Peyer's patch (tissue), 4 donors: ENCODE results near the gene SRP72.

Experiments used
- POLR2A ChIP-seq, 2 donors: fragments of 450-650 bp; IDR thresholded peaks; one replicate each; pipeline ENCODE4 v1.5.1; 2017; ENCODE audit warnings: antibody characterized with exemption in 2 of 2, mild to moderate bottlenecking in 2 of 2, moderate library complexity in 2 of 2
- TF ChIP-seq, protein P1 (sequence below), 6 experiments: fragments of 450-650 bp in 4 of 6; fragments of 200-600 bp in 2 of 6; sonication (generic) in 1 of 6; IDR thresholded peaks; one replicate each; pipeline ENCODE4 v1.5.1; 2017 to 2019; ENCODE audit warnings: antibody characterized with exemption in 6 of 6, mild to moderate bottlenecking in 3 of 6, moderate library complexity in 1 of 6

DNA sequence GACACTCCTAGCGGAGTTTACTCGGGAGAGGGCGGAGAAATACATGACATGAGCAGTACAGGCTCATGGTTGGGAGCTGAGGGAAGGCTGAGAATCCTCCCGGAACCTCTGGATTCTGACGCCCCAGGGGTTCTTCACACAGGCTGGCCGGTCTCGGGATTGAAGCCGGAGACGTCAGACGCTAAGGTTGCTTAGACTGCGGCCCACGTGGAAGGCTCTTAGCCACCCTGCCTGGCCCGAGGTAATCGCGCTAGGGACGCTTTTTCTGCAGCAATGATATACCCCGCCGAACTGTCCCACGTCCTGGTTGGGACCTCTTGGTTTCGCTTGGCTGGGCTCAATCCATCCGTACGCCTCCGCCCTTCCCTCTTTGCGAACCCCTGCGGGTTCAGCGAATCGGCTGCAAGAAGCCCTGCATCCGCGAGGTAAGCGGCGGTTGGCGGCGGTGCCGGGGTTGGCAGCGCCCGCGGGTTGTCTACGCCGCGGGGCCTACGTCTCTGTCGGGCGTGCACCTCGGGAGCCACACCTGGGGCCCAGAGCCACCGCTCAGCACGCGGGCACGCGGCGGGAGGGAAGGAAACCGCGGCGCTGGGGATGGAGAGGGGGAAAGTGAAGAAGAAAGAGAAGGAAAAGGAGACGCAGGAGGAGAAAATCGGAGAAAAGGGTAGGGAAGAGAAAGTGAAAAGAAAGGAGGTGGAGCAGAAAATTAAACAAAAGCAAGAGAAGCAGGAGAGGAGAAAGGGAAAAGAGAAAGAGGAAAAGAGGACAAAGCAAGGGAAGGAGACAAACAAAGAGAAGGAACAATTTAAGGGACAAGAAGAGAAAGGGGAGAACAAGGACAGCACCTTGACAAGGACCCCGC is 38.1 kb downstream of the SRP72 start, which contains the start of gene ARL9:
- no peak for TF ChIP-seq POLR2A (IDR thresholded peaks at IDR 0.05)
- TF ChIP-seq, protein P1, sequence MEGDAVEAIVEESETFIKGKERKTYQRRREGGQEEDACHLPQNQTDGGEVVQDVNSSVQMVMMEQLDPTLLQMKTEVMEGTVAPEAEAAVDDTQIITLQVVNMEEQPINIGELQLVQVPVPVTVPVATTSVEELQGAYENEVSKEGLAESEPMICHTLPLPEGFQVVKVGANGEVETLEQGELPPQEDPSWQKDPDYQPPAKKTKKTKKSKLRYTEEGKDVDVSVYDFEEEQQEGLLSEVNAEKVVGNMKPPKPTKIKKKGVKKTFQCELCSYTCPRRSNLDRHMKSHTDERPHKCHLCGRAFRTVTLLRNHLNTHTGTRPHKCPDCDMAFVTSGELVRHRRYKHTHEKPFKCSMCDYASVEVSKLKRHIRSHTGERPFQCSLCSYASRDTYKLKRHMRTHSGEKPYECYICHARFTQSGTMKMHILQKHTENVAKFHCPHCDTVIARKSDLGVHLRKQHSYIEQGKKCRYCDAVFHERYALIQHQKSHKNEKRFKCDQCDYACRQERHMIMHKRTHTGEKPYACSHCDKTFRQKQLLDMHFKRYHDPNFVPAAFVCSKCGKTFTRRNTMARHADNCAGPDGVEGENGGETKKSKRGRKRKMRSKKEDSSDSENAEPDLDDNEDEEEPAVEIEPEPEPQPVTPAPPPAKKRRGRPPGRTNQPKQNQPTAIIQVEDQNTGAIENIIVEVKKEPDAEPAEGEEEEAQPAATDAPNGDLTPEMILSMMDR (IDR thresholded peaks at IDR 0.05), result no peak
